PC-3 (cell line): ENCODE data around the gene FAM177A1.
"Not testable (repeated sequence)": the region's sequence is repeated elsewhere in the genome, so short reads cannot be mapped to it uniquely, and the experiment has no call there.

Experiments
- EZH2 ChIP-seq: fragments of 300-600 bp; sonication (generic); IDR thresholded peaks from one replicate; pipeline ENCODE4 v1.6.1; 2017; ENCODE audit warnings: antibody characterized with exemption, mild to moderate bottlenecking, low read length; ENCODE audit not compliant: unreplicated experiment
- TF ChIP-seq, protein P1 (sequence below): fragments of 300-600 bp; sonication (generic); conservative IDR thresholded peaks from 2 replicates; pipeline ENCODE4 v1.5.1; 2017; ENCODE audit warnings: antibody characterized with exemption, low read depth, mild to moderate bottlenecking, low read length

DNA sequence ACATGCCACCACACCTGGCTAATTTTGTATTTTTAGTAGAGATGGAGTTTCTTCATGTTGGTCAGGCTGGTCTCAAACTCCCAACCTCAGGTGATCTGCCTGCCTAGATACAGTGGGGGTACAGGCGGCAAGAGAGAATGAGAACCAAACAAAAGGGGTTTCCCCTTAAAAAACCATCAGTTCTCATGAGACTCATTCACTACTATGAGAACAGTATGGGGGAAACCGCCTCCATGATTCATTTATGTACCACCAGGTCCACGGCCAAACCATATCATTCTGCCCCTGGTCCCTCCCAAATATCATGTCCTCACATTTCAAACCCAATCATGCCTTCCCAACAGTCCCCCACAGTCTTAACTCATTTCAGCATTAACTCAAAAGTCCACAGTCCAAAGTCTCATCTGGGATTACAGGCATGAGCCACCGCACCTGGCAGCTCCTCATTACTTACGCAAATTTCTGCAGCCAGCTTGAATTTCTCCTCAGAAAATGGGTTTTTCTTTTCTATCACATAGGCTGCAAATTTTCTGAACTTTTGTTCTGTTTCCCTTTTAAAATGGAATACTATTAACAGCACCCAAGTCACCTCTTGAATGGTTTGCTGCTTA is 11.0 kb upstream of the FAM177A1 start:
- TF ChIP-seq, protein P1, sequence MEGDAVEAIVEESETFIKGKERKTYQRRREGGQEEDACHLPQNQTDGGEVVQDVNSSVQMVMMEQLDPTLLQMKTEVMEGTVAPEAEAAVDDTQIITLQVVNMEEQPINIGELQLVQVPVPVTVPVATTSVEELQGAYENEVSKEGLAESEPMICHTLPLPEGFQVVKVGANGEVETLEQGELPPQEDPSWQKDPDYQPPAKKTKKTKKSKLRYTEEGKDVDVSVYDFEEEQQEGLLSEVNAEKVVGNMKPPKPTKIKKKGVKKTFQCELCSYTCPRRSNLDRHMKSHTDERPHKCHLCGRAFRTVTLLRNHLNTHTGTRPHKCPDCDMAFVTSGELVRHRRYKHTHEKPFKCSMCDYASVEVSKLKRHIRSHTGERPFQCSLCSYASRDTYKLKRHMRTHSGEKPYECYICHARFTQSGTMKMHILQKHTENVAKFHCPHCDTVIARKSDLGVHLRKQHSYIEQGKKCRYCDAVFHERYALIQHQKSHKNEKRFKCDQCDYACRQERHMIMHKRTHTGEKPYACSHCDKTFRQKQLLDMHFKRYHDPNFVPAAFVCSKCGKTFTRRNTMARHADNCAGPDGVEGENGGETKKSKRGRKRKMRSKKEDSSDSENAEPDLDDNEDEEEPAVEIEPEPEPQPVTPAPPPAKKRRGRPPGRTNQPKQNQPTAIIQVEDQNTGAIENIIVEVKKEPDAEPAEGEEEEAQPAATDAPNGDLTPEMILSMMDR, result not testable (repeated sequence)
- not testable (repeated sequence) for TF ChIP-seq EZH2
